Medulla oblongata (tissue), 1 donor: ENCODE data around the gene UNC79.
A peak's percentile ranks its signal among the peaks of the same experiment; 100 is the strongest.

Source experiments
- DNase-seq: peaks from one replicate; pipeline ENCODE4 v3.0.0-alpha.2; 2015; ENCODE audit errors: extremely low spot score

Gene UNC79

DNA sequence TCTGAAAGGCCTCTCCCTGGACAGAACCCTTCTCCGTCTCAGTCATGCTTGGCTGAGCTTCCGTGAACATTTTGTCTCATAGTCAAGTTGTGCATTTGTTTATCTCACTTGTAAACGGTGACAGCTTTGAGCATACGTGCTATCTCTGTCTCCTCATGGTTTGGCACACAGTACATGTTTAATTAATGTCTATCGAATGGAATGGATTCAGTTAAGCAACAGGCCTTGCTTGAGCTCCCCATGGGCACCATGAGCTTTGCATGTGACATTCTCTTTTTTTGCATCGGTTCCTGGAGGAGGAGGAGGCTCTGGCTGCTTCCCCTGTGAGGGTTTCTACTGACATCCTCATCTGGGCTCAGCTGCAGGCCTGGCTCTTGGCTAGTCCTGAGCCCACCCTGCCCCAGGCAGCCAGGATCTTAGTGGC lies 277.6 kb downstream of the UNC79 start:
- DNase-seq, result no peak

GRCh38 chr14:93708800-93709199 lies 278.1 kb downstream of the UNC79 start:
- no peak for DNase-seq

- DNase-seq, result no peak
These were observed 278.5 kb downstream of the UNC79 start for GRCh38 chr14:93709249-93709648.

DNA sequence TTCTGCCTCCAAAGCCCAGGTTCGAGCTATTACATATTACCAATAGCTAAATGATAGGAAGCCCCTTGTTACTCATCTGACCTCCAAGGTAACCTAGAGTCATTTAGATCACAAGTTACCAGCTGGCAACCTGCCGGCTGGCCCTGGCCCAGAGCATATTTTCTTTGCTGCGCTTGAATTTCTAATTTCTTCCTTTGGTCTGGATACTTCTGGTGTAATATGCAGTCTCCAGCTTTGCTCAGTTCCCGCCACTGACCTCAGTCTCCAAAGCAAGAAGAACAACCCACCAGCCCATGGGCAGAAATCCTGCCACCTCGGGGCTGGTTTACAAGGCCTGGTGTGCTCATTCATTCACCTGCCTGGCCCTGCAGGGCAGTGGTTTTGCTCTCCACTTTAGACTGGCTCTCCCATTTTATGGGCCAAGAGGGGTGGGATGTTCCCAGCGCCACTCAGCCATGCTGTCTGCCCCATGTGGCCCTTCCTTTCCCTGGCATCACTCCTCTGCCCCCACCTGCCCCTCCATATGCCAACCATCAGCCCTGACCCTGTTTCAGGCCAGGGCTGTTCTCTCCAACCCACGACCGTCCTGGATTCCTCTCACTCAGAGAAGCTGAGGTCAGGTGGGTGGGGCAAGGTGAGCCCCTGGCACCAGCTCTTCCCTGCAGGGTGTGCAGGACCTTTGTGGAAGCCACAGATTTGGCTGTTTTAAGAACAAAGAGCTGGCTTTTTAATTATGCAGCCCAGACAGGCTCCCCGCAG lies 281.5 kb downstream of the UNC79 start:
- no peak for DNase-seq

GRCh38 chr14:93712838-93713724 lies 282.3 kb downstream of the UNC79 start:
- DNase-seq, result no peak

DNA sequence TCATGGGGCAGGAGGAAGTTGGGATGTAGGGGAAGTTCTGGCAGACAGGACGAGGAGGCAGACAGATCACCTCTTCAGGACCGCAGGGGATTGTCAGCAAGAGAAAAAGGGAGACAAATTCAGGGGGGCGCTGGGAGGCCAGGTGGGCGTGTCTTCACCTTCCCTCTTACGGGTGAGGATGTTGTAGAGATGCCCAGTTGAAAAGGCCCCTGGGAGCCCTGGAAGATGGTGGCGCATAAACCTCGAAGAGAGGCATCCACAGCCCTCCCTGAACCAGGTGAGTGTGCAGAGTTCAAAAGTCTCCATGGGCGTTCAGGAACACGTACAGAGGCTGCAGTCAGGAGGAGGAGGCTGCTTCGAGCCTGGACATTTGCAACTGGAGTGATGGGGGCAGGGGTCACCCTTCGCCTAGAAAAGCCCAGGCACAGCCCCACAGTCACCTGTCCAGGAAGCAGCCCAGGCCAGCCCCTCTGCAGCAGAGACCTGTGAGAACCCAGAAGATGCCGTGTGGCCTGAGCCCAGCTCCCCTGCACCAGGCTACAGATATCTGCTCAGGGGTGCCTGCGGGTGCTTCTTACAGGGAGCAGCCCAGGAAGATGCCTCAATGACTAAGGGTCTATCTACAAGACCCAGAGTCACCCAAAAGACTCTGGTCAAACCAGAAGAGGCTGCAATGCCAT lies 283.1 kb downstream of the UNC79 start:
- no peak for DNase-seq

GRCh38 chr14:93714605-93715004 lies 283.9 kb downstream of the UNC79 start:
- DNase-seq, result no peak

DNA sequence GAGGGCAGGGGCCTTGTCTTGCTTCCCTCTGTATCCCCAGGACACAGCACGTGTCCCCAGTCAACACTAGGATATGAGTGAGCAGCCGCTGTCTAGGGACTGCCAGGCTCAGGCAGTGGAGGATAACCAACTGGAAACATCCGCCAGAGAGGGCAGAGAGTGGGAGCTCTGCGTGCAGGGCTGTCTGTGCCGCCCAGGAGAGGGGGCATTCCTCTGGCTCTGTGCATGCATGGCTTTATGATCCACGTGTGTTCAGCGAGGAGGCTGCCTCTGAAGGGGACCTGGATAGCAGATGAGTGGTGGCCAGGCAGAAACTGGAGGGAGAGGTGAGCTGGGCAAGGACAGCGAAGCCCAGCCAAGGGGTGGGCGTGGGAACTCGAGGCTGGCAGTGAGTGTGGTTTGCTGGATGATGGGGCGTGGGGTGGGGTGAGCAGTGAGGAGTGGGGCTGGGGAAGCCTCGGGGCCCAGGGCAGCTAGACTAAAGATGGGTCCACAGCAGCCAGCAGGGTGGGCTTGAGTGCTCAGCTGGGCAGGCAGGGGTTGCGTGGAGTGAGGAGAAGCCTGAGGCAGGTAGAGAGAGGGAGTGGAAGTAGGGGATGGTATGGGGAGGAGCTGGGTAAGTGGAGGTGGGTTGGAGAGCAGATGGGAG lies 284.7 kb downstream of the UNC79 start:
- DNase-seq, result no peak

GRCh38 chr14:93716002-93716745 lies 285.4 kb downstream of the UNC79 start:
- DNase-seq, result no peak

GRCh38 chr14:93716746-93717667 lies 286.3 kb downstream of the UNC79 start:
- DNase-seq, result peak; percentile 41

GRCh38 chr14:93717668-93718320 lies 287.1 kb downstream of the UNC79 start:
- no peak for DNase-seq

- no peak for DNase-seq
These were observed 288.5 kb downstream of the UNC79 start for GRCh38 chr14:93719256-93719655.

- DNase-seq, result no peak
These were observed 289.5 kb downstream of the UNC79 start for GRCh38 chr14:93720076-93720815.

GRCh38 chr14:93720981-93721483 lies 290.3 kb downstream of the UNC79 start:
- no peak for DNase-seq

DNA sequence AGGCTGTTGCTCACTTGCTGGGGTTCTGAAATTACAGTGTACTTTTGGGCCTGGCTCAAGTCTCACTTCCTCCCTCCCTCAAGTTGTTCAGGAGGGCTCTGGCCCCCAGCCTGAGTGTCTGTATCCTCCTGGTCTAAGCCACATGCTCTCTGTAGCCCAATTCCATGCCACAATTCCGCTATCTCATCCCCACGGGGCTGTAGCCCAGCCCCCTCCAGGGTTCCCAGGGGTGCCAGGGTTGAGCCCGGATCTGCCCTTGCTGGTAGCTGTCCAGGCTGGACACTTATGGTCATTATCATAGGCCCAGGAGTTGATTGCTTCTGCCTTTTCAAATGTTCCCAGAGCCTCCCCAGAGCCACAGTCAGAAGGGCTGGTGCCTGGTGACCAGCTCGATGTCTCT lies 292.3 kb downstream of the UNC79 start:
- DNase-seq, result no peak

GRCh38 chr14:93725002-93725582 lies 294.4 kb downstream of the UNC79 start:
- no peak for DNase-seq

DNA sequence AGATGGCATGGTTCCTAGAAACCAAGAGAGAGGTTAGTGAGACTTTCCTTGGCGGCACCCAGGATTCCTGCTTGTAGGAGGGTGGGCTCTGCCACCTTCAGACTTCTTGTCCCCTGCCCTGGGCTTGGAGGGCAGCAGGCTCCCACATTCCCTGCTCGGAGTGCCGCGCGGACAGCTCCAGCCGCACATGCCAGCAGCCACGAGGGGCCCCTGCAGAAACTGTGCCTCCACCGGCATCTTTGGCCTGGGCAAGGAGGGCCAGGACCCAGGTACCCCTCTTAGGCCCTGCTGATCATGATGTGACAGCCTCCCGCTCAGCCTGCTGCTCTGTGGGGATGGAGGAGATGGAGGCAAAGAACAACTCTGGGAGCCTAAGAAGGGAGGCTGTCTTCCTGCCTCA lies 295.3 kb downstream of the UNC79 start:
- DNase-seq, result no peak

GRCh38 chr14:93727039-93727740 lies 296.5 kb downstream of the UNC79 start:
- DNase-seq, result no peak
